Measurements from ENCODE around the gene POC1A. TPM values are rescaled to one million over a fixed set of nuclear protein-coding genes. Genes with fewer than 3 reads are reported as not detected.

Gene POC1A
- total and polyA plus RNA-seq, 2 donors (not counting 3 experiments of a cell fraction or from before 2014, with no cell fraction given) = 14.8 to 19.4 TPM

- H3K4me2 ChIP-seq (ENCODE audit: insufficient read depth, low read length) = no peak overlapping the region
- no peaks in the 10 kb centered on the region for H3K27me3 ChIP-seq (ENCODE audit: control insufficient read depth in 2 of 2, insufficient read depth in 2 of 2, low read length in 2 of 2)
- no peak overlapping the region for H3K9ac ChIP-seq (replicated peaks; ENCODE audit: extremely low read depth, insufficient read depth, low read length)
- no peaks in the 10 kb centered on the region for H3K4me1 ChIP-seq (ENCODE audit: control insufficient read depth, extremely low read depth, insufficient read depth, low read length)
- BruUV-seq (replicated peaks) = no TSS peak
- H3K9me3 ChIP-seq (replicated peaks; ENCODE audit: control insufficient read depth, insufficient read depth, low read length) = no peaks in the 10 kb centered on the region
- no peaks in the 10 kb centered on the region for H3K9me1 ChIP-seq (replicated peaks; ENCODE audit: control insufficient read depth, extremely low read depth, insufficient read depth, low read length)
- no peak overlapping the region for H3K27ac ChIP-seq (ENCODE audit: insufficient read depth, low read depth, low read length)
- ChIA-PET CTCF (interaction anchor here (1.0 to 2.2 kb wide), 4 partner anchors 12 to 94 kb away, joined by 3 to 7 read pairs (median 5); partner anchors contain the start of gene DUSP7), POLR2A (no interaction called here)
- no peak overlapping the region for H2AFZ ChIP-seq (ENCODE audit: low read depth, low read length)
- intact Hi-C loops (cut with micrococcal nuclease) = no loop called here
- no peaks in the 10 kb centered on the region for H3K79me2 ChIP-seq (ENCODE audit: control insufficient read depth, insufficient read depth, low read length)
- TF ChIP-seq GATA2 (IDR thresholded peaks at IDR 0.05; ENCODE audit: insufficient read depth, insufficient read length, low read depth, low read length) (no peak), POLR2A (IDR thresholded peaks at IDR 0.05; ENCODE audit: low read depth, low read length) (no peak)
- TF ChIP-seq, protein P1, sequence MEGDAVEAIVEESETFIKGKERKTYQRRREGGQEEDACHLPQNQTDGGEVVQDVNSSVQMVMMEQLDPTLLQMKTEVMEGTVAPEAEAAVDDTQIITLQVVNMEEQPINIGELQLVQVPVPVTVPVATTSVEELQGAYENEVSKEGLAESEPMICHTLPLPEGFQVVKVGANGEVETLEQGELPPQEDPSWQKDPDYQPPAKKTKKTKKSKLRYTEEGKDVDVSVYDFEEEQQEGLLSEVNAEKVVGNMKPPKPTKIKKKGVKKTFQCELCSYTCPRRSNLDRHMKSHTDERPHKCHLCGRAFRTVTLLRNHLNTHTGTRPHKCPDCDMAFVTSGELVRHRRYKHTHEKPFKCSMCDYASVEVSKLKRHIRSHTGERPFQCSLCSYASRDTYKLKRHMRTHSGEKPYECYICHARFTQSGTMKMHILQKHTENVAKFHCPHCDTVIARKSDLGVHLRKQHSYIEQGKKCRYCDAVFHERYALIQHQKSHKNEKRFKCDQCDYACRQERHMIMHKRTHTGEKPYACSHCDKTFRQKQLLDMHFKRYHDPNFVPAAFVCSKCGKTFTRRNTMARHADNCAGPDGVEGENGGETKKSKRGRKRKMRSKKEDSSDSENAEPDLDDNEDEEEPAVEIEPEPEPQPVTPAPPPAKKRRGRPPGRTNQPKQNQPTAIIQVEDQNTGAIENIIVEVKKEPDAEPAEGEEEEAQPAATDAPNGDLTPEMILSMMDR (IDR thresholded peaks at IDR 0.05; ENCODE audit: extremely low read depth in 1 of 2, insufficient read depth in 1 of 2, low read depth in 1 of 2, low read length in 2 of 2) = no peak
- no peaks in the 10 kb centered on the region for H4K20me1 ChIP-seq (replicated peaks; ENCODE audit: control insufficient read depth, extremely low read depth, insufficient read depth, low read length)
- no peak for FAIRE-seq
- dilution Hi-C loops (cut with MboI; ENCODE audit: extremely low pct_ligation_motif_present, low sequenced_read_pairs) = no loop called here
- no peaks in the 10 kb centered on the region for H3K36me3 ChIP-seq (ENCODE audit: control insufficient read depth in 2 of 2, extremely low read depth in 1 of 2, insufficient read depth in 2 of 2, low read length in 2 of 2)
- no peak for DNase-seq (ENCODE audit: low read depth, low spot score)
- H3K4me3 ChIP-seq (replicated peaks in 1 of 3; ENCODE audit: insufficient read depth in 1 of 3, low read depth in 1 of 3, low read length in 3 of 3) = no peak overlapping the region
These were observed 125.2 kb downstream of the POC1A start for GRCh38 chr3:52029053-52029452.

DNA sequence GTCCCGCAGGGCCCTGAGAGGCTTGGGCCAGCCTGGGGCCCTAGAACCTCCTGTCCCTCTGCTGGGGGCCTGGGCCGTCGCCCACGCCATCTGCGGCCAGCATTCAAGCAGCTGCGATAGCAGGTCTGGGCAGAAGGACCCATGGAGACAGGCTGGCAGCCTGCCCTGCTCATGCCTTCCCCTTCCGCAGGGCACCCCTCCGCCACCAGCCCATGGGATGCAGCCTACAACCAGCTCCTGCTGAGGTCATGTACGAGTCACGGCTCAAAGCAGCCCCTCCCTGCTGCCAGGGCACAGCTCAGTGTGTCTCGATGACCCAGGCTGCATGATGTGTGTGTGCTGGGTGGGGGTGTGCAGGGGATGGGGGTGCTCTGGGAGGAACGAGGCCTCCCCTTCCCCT, 125.7 kb downstream of the POC1A start:
- TF ChIP-seq JUN (IDR thresholded peaks at IDR 0.05; ENCODE audit: borderline replicate concordance, insufficient read depth, insufficient read length, low read depth) (no peak), POLR2AphosphoS5 (IDR thresholded peaks at IDR 0.05; ENCODE audit: insufficient read depth, low read depth, low read length) (no peak), FOS (IDR thresholded peaks at IDR 0.05; ENCODE audit: borderline replicate concordance, insufficient read depth, low read length) (no peak), POLR2A (IDR thresholded peaks at IDR 0.05; ENCODE audit: low read depth, low read length) (no peak), MYC (IDR thresholded peaks at IDR 0.05; ENCODE audit: low read depth, low read length) (no peak)
- TF ChIP-seq, protein P1 (IDR thresholded peaks at IDR 0.05; ENCODE audit: extremely low read depth in 1 of 2, insufficient read depth in 1 of 2, low read depth in 1 of 2, low read length in 2 of 2) = no peak
- TF ChIP-seq, protein P2, sequence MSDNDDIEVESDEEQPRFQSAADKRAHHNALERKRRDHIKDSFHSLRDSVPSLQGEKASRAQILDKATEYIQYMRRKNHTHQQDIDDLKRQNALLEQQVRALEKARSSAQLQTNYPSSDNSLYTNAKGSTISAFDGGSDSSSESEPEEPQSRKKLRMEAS (IDR thresholded peaks at IDR 0.05; ENCODE audit: insufficient read depth, insufficient read length) = no peak
- no peak overlapping the region for H2AFZ ChIP-seq (ENCODE audit: low read depth, low read length)
- H3K9me1 ChIP-seq (replicated peaks; ENCODE audit: control insufficient read depth, extremely low read depth, insufficient read depth, low read length) = no peaks in the 10 kb centered on the region
- ChIA-PET CTCF (interaction anchor here (1.0 to 2.2 kb wide), 4 partner anchors 13 to 94 kb away, joined by 3 to 7 read pairs (median 5); partner anchors contain the start of gene DUSP7), POLR2A (no interaction called here)
- DNase-seq (ENCODE audit: low read depth, low spot score) = no peak
- no peaks in the 10 kb centered on the region for H3K79me2 ChIP-seq (ENCODE audit: control insufficient read depth, insufficient read depth, low read length)
- H3K27me3 ChIP-seq (ENCODE audit: control insufficient read depth in 2 of 2, insufficient read depth in 2 of 2, low read length in 2 of 2) = no peaks in the 10 kb centered on the region
- H3K4me3 ChIP-seq (replicated peaks in 1 of 3; ENCODE audit: insufficient read depth in 1 of 3, low read depth in 1 of 3, low read length in 3 of 3) = no peak overlapping the region
- no peaks in the 10 kb centered on the region for H3K9me3 ChIP-seq (replicated peaks; ENCODE audit: control insufficient read depth, insufficient read depth, low read length)
- no peak for FAIRE-seq
- H3K4me1 ChIP-seq (ENCODE audit: control insufficient read depth, extremely low read depth, insufficient read depth, low read length) = no peaks in the 10 kb centered on the region
- H3K9ac ChIP-seq (replicated peaks; ENCODE audit: extremely low read depth, insufficient read depth, low read length) = no peak overlapping the region
- dilution Hi-C loops (cut with MboI; ENCODE audit: extremely low pct_ligation_motif_present, low sequenced_read_pairs) = no loop called here
- no TSS peak for BruUV-seq (replicated peaks)
- no peak overlapping the region for H3K27ac ChIP-seq (ENCODE audit: insufficient read depth, low read depth, low read length)
- no peak overlapping the region for H3K4me2 ChIP-seq (ENCODE audit: insufficient read depth, low read length)
- H4K20me1 ChIP-seq (replicated peaks; ENCODE audit: control insufficient read depth, extremely low read depth, insufficient read depth, low read length) = no peaks in the 10 kb centered on the region
- intact Hi-C loops (cut with micrococcal nuclease) = no loop called here
- no peaks in the 10 kb centered on the region for H3K36me3 ChIP-seq (ENCODE audit: control insufficient read depth in 2 of 2, extremely low read depth in 1 of 2, insufficient read depth in 2 of 2, low read length in 2 of 2)

All from endothelial cell of umbilical vein (primary cell).